HG03103 (cell line): ENCODE measurements around the gene ZNF688.

ENCODE experiments used
- ATAC-seq: cut with Tn5 transposase; IDR thresholded peaks from one replicate; pipeline ENCODE4 v1.9.1; 2021; ENCODE audit warnings: low read depth; ENCODE audit not compliant: unreplicated experiment

ZNF688 gene

GRCh38 chr16:30521873-30522641, 49.5 kb downstream of the ZNF688 start:
- ATAC-seq, result no peak

- no peak for ATAC-seq
These were observed 50.0 kb downstream of the ZNF688 start for GRCh38 chr16:30521476-30521872.
